Loucy (cell line): Measurements from ENCODE around the gene SHISA6.

ENCODE experiments used
- EZH2phosphoT487 ChIP-seq: fragments of 200-600 bp; IDR thresholded peaks from 2 replicates; pipeline ENCODE4 v1.6.1; 2018; ENCODE audit warnings: antibody characterized with exemption, mild to moderate bottlenecking, moderate library complexity, borderline replicate concordance
- TF ChIP-seq, protein P1 (sequence below): fragments of 200-600 bp; sonication (generic); conservative IDR thresholded peaks from 2 replicates; pipeline ENCODE4 v1.5.1; 2014; ENCODE audit warnings: mild to moderate bottlenecking, antibody characterized with exemption, low read length

DNA sequence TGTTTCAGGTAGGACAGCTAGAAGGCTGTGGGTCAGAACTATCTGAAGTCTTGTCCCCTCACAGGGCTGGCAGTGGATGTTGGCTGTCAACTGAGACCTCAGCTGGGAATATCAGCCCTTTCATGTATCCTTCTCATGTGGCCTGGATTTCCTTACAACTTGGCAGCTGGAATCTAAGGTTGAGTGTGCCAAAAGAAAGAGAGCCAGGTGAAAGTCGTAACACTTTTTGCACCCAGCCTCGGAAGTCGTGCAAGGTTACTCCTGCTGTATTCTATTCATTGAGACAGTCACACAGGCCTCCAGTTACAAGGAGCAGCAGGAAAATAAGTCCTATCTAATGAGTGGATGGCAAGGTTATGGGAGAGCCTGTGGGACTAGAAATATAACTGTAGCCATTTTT is 304.7 kb downstream of the SHISA6 start:
- TF ChIP-seq, protein P1, sequence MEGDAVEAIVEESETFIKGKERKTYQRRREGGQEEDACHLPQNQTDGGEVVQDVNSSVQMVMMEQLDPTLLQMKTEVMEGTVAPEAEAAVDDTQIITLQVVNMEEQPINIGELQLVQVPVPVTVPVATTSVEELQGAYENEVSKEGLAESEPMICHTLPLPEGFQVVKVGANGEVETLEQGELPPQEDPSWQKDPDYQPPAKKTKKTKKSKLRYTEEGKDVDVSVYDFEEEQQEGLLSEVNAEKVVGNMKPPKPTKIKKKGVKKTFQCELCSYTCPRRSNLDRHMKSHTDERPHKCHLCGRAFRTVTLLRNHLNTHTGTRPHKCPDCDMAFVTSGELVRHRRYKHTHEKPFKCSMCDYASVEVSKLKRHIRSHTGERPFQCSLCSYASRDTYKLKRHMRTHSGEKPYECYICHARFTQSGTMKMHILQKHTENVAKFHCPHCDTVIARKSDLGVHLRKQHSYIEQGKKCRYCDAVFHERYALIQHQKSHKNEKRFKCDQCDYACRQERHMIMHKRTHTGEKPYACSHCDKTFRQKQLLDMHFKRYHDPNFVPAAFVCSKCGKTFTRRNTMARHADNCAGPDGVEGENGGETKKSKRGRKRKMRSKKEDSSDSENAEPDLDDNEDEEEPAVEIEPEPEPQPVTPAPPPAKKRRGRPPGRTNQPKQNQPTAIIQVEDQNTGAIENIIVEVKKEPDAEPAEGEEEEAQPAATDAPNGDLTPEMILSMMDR = no peak
- TF ChIP-seq EZH2phosphoT487 = no peak
